Chondrocyte (in vitro differentiated cells): Measurements from ENCODE around the gene AFDN. TPM values are rescaled to one million over a fixed set of nuclear protein-coding genes. Genes with fewer than 3 reads are reported as not detected.

ENCODE experiments used
- DNase-seq: peaks from one replicate; pipeline ENCODE4 v3.0.0; 2021; ENCODE audit warnings: mixed read lengths, low spot score
- H3K27ac Mint-ChIP-seq: one replicate; pipeline ENCODE4 v1.8.0; 2021; ENCODE audit warnings: mild to moderate bottlenecking, moderate library complexity, mixed read lengths; ENCODE audit not compliant: unreplicated experiment
- H3K27me3 Mint-ChIP-seq: 2 replicates; pipeline ENCODE4 v1.8.0; 2021; ENCODE audit warnings: low read depth, mixed read lengths
- H3K36me3 Mint-ChIP-seq: 2 replicates; pipeline ENCODE4 v1.8.0; 2021; ENCODE audit warnings: low read depth, mixed read lengths
- H3K4me1 Mint-ChIP-seq: 2 replicates; pipeline ENCODE4 v1.8.0; 2021; ENCODE audit warnings: low read depth, mild to moderate bottlenecking, mixed read lengths
- H3K4me3 Mint-ChIP-seq: one replicate; pipeline ENCODE4 v1.8.0; 2021; ENCODE audit warnings: mild to moderate bottlenecking, moderate library complexity, mixed read lengths; ENCODE audit not compliant: unreplicated experiment
- H3K9me3 Mint-ChIP-seq: 2 replicates; pipeline ENCODE4 v1.8.0; 2021; ENCODE audit warnings: low read depth, mixed read lengths
- CTCF ChIP-seq: fragments of 200-600 bp; sonication (generic); IDR thresholded peaks from 2 replicates; pipeline ENCODE4 v1.5.0; 2021; ENCODE audit warnings: antibody characterized with exemption, mild to moderate bottlenecking, moderate library complexity
- total RNA-seq: library from RNA; stranded (reverse); gene quantifications from 3 replicates; pipeline ENCODE4 v1.2.1, GENCODE V29; 2021

The AFDN gene
- total RNA-seq, 1 donor from 2014 or later: 45.8 TPM

GRCh38 chr6:167797011-167797471 is 29.7 kb upstream of the AFDN start:
- Mint-ChIP-seq H3K36me3 (no peaks in the 10 kb centered on the region), H3K27ac (no peak overlapping the region), H3K9me3 (no peaks in the 10 kb centered on the region), H3K4me1 (peaks cover 4% of the 10 kb centered on the region), H3K4me3 (no peak overlapping the region), H3K27me3 (peaks cover 16% of the 10 kb centered on the region)
- DNase-seq: no peak
- TF ChIP-seq CTCF: no peak

DNA sequence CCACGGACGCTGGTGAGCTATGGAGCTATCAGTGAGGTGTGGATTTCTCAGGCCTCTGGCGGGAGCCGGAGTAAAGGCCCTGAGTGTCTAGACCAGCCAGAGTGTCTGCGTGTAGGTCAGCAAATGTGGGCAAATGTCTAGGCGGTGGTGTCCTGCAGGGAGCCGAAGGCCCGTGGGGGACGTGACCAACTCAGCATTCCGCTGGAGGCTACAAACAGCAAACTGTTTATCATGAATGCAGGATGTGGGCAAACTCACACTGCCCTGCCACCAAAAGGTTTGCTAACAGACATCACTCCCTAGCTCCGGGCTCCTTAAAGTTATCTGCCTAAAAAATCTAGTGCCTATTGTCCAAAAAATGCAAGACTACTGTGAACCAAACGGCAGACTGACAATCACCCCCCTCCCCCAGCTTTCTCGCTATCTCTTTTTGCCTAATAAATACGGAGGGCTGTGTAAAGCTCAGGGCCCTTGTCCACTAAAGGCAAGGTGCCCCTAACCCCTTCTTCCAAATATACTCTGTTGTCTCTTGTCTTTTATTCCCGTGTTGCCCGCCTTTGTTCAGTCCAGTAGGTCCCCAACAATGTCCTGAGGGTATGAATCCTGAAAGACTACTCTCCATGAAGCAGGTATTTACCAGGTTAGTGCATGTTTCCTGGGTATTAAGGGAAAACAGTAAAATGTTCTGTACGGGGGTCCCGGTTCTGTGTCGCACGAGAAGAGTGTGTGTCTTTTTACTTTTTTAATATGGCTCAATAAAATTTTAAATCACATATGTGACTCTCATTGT is 29.0 kb upstream of the AFDN start:
- no peak for TF ChIP-seq CTCF
- no peak overlapping the region for H3K27ac Mint-ChIP-seq

DNA sequence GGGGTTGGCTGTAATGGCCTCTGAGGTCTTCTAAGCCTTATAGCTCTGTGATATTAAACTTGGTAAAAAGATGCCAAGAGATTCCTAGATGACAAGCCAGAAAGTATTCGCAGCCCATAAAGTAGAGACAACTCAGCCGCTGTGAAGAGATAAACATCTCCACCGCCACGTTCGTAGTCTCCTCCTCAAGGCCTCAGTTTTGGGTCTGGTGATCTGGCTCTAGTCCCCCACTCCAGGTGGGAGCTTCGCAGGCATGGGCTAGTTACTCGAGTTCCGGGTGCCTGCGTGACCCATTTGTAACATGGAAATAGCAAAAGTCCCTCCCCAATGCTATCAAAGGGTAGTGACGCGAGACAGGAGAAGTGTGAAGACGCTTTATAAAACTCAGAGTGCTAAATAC is 28.3 kb upstream of the AFDN start:
- H3K27me3 Mint-ChIP-seq: peaks cover 16% of the 10 kb centered on the region
- H3K4me3 Mint-ChIP-seq: no peak overlapping the region
- TF ChIP-seq CTCF: no peak
- no peak overlapping the region for H3K27ac Mint-ChIP-seq
- no peaks in the 10 kb centered on the region for H3K9me3 Mint-ChIP-seq
- no peak for DNase-seq
- peaks cover 2% of the 10 kb centered on the region for H3K4me1 Mint-ChIP-seq
- no peaks in the 10 kb centered on the region for H3K36me3 Mint-ChIP-seq

More for the DNA sequence above, 29.0 kb upstream of the AFDN start:
- no peak for DNase-seq
- peaks cover 16% of the 10 kb centered on the region for H3K27me3 Mint-ChIP-seq
- no peak overlapping the region for H3K4me3 Mint-ChIP-seq
- H3K36me3 Mint-ChIP-seq: no peaks in the 10 kb centered on the region
- no peaks in the 10 kb centered on the region for H3K9me3 Mint-ChIP-seq
- H3K4me1 Mint-ChIP-seq: peaks cover 4% of the 10 kb centered on the region

DNA sequence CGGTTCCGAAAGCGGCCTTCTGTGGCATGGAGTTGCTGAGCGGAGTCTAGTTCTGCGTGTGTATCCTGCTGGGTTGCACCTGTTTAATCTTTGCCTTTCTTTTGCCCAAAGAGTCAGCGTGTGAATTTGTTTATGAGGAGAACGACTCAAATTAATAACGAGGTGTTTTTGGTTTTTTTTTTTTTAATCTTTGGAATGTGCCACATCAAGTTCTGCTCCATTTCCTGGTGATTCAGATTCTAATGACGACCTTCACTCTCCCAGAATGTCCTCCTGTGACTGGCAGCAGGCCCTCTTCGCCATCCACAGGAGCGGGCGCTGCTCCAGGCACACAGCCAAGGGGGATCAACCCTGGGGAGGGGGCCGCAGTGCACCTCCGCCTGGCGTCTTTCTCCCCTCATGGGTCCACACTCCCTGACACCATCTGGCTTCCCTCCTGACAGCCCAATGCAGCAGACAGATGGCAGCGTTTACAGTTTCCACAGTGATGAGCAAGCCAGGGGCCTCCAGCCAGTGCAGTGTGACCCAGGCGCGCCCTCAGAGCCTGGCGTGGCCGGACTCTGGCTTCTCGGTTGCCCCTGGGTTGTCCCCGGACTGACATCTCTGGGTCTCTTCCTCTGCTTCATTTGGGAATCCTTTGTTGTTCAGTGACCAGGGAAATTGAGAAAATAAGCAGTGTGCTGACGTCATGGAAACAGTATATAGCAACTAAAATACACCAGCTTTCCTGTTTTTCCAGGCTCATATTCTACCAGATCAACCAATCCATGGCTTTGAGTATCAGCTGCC is 27.5 kb upstream of the AFDN start:
- TF ChIP-seq CTCF: no peak
- no peak for DNase-seq
- H3K4me1 Mint-ChIP-seq: no peaks in the 10 kb centered on the region
- H3K36me3 Mint-ChIP-seq: no peaks in the 10 kb centered on the region
- no peak overlapping the region for H3K27ac Mint-ChIP-seq
- no peaks in the 10 kb centered on the region for H3K9me3 Mint-ChIP-seq
- peaks cover 16% of the 10 kb centered on the region for H3K27me3 Mint-ChIP-seq
- H3K4me3 Mint-ChIP-seq: no peak overlapping the region

GRCh38 chr6:167800549-167800948 is 26.2 kb upstream of the AFDN start:
- DNase-seq: no peak
- Mint-ChIP-seq H3K27me3 (peaks cover 14% of the 10 kb centered on the region), H3K36me3 (no peaks in the 10 kb centered on the region), H3K9me3 (no peaks in the 10 kb centered on the region), H3K27ac (no peak overlapping the region), H3K4me1 (no peaks in the 10 kb centered on the region), H3K4me3 (no peak overlapping the region)
- TF ChIP-seq CTCF: no peak
